Left ventricle myocardium superior (tissue), 1 donor: ENCODE results near the gene EFCAB7. TPM values are rescaled to one million over a fixed set of nuclear protein-coding genes. Genes with fewer than 3 reads are reported as not detected.

Experiments used
- total RNA-seq: library from RNA; stranded (reverse); fragmentation: NEBNext Ultra II Directional; extraction: Animal tissue kit (Norgen Biotek cat#: 25700); gene quantifications from one replicate; pipeline ENCODE4 v1.2.1, GENCODE V29; 2021
- donor health status: DM: no; HTN: yes; CAD: no; lungs with severe emphysema.

Gene EFCAB7
- total RNA-seq, 1 donor from 2014 or later: 8.0 TPM

Other genes starting within 250 kb of the EFCAB7 start
- gene FOXD3, start 201.0 kb upstream of the EFCAB7 start, total RNA-seq: 0.32 TPM
- gene ALG6, start 155.9 kb upstream of the EFCAB7 start, total RNA-seq: 4.0 TPM
- gene ITGB3BP, start 300 bp upstream of the EFCAB7 start, total RNA-seq: 12.0 TPM
- gene PGM1, start 69.9 kb downstream of the EFCAB7 start, total RNA-seq: 329 TPM